Measurements from ENCODE around the gene PDSS1. TPM values are rescaled to one million over a fixed set of nuclear protein-coding genes. Genes with fewer than 3 reads are reported as not detected.
"Not testable (repeated sequence)": the region's sequence is repeated elsewhere in the genome, so short reads cannot be mapped to it uniquely, and the experiment has no call there.

PDSS1 gene
- total RNA-seq, 1 experiment from 2014 or later = 15.4 TPM

DNA sequence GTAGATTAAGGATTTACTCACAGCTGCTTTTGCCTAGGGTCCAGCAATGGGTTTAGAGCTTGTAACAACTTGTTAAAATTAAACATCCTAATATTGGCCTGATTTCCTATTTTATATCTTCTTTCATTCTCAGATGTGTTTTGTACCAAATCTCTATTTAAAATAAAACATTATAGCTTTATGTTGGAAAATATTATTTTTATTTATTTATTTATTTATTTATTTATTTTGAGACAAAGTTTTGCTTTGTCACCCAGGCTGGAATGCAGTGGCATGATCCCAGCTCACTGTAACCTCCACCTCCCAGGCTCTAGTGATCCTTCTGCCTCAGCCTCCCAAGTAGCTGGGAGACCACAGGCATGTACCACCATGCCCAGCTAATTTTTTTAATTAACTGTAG, 17.9 kb upstream of the PDSS1 start:
- CTCF ChIA-PET = interaction anchor here (0.6 kb wide), 1 partner anchor 48 kb away, joined by 4 read pairs; no protein-coding TSS in a partner anchor
- H3K36me3 Mint-ChIP-seq (ENCODE audit: insufficient read depth, unreplicated experiment) = no peaks in the 10 kb centered on the region

GRCh38 chr10:26681076-26681475, 16.4 kb upstream of the PDSS1 start:
- Mint-ChIP-seq H3K27ac (ENCODE audit: unreplicated experiment) (no peak overlapping the region), H3K9me3 (ENCODE audit: low read depth, unreplicated experiment) (no peaks in the 10 kb centered on the region), H3K36me3 (ENCODE audit: insufficient read depth, unreplicated experiment) (no peaks in the 10 kb centered on the region), H3K4me1 (ENCODE audit: low read depth, unreplicated experiment) (peaks cover 8% of the 10 kb centered on the region), H3K4me3 (ENCODE audit: low read depth, unreplicated experiment) (no peak overlapping the region), H3K27me3 (ENCODE audit: unreplicated experiment) (no peaks in the 10 kb centered on the region)
- BruUV-seq (replicated peaks) = no TSS peak
- no peak for DNase-seq
- intact Hi-C loops (cut with micrococcal nuclease; ENCODE audit: unreplicated experiment) = no loop called here
- TF ChIP-seq, protein P1, sequence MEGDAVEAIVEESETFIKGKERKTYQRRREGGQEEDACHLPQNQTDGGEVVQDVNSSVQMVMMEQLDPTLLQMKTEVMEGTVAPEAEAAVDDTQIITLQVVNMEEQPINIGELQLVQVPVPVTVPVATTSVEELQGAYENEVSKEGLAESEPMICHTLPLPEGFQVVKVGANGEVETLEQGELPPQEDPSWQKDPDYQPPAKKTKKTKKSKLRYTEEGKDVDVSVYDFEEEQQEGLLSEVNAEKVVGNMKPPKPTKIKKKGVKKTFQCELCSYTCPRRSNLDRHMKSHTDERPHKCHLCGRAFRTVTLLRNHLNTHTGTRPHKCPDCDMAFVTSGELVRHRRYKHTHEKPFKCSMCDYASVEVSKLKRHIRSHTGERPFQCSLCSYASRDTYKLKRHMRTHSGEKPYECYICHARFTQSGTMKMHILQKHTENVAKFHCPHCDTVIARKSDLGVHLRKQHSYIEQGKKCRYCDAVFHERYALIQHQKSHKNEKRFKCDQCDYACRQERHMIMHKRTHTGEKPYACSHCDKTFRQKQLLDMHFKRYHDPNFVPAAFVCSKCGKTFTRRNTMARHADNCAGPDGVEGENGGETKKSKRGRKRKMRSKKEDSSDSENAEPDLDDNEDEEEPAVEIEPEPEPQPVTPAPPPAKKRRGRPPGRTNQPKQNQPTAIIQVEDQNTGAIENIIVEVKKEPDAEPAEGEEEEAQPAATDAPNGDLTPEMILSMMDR (IDR thresholded peaks at IDR 0.05; ENCODE audit: unreplicated experiment) = no peak
- CTCF ChIA-PET = no interaction called here

More for the DNA sequence above, 17.9 kb upstream of the PDSS1 start:
- BruUV-seq (replicated peaks) = no TSS peak
- intact Hi-C loops (cut with micrococcal nuclease; ENCODE audit: unreplicated experiment) = no loop called here
- H3K9me3 Mint-ChIP-seq (ENCODE audit: low read depth, unreplicated experiment) = no peaks in the 10 kb centered on the region
- no peak overlapping the region for H3K4me3 Mint-ChIP-seq (ENCODE audit: low read depth, unreplicated experiment)
- no peak overlapping the region for H3K27ac Mint-ChIP-seq (ENCODE audit: unreplicated experiment)
- peaks cover 1% of the 10 kb centered on the region for H3K4me1 Mint-ChIP-seq (ENCODE audit: low read depth, unreplicated experiment)
- no peaks in the 10 kb centered on the region for H3K27me3 Mint-ChIP-seq (ENCODE audit: unreplicated experiment)
- DNase-seq = no peak
- TF ChIP-seq, protein P1 (IDR thresholded peaks at IDR 0.05; ENCODE audit: unreplicated experiment) = no peak

- H3K27ac Mint-ChIP-seq (ENCODE audit: unreplicated experiment); H3K4me3 Mint-ChIP-seq (ENCODE audit: low read depth, unreplicated experiment); H3K4me1 Mint-ChIP-seq (ENCODE audit: low read depth, unreplicated experiment); BruUV-seq (replicated peaks); H3K27me3 Mint-ChIP-seq (ENCODE audit: unreplicated experiment); H3K9me3 Mint-ChIP-seq (ENCODE audit: low read depth, unreplicated experiment); intact Hi-C loops (cut with micrococcal nuclease; ENCODE audit: unreplicated experiment); H3K36me3 Mint-ChIP-seq (ENCODE audit: insufficient read depth, unreplicated experiment); CTCF ChIA-PET: not testable (repeated sequence)
- DNase-seq = peak; percentile 55
Observed at GRCh38 chr10:26681971-26682370, 15.5 kb upstream of the PDSS1 start.

GRCh38 chr10:26682931-26683330, 14.6 kb upstream of the PDSS1 start:
- Mint-ChIP-seq H3K9me3 (ENCODE audit: low read depth, unreplicated experiment) (no peaks in the 10 kb centered on the region), H3K36me3 (ENCODE audit: insufficient read depth, unreplicated experiment) (no peaks in the 10 kb centered on the region), H3K27me3 (ENCODE audit: unreplicated experiment) (no peaks in the 10 kb centered on the region), H3K27ac (ENCODE audit: unreplicated experiment) (no peak overlapping the region), H3K4me1 (ENCODE audit: low read depth, unreplicated experiment) (peaks cover 8% of the 10 kb centered on the region), H3K4me3 (ENCODE audit: low read depth, unreplicated experiment) (no peak overlapping the region)
- no peak for DNase-seq
- CTCF ChIA-PET = interaction anchor here (1.2 kb wide), 1 partner anchor 127 kb away, joined by 3 read pairs; no protein-coding TSS in a partner anchor
- intact Hi-C loops (cut with micrococcal nuclease; ENCODE audit: unreplicated experiment) = no loop called here
- TF ChIP-seq, protein P1 (IDR thresholded peaks at IDR 0.05; ENCODE audit: unreplicated experiment) = no peak
- BruUV-seq (replicated peaks) = no TSS peak

- TF ChIP-seq, protein P1 (IDR thresholded peaks at IDR 0.05; ENCODE audit: unreplicated experiment) = peak; percentile 42
- H3K27ac Mint-ChIP-seq (ENCODE audit: unreplicated experiment); BruUV-seq (replicated peaks); H3K36me3 Mint-ChIP-seq (ENCODE audit: insufficient read depth, unreplicated experiment); DNase-seq; H3K9me3 Mint-ChIP-seq (ENCODE audit: low read depth, unreplicated experiment); intact Hi-C loops (cut with micrococcal nuclease; ENCODE audit: unreplicated experiment); H3K4me3 Mint-ChIP-seq (ENCODE audit: low read depth, unreplicated experiment); H3K4me1 Mint-ChIP-seq (ENCODE audit: low read depth, unreplicated experiment); H3K27me3 Mint-ChIP-seq (ENCODE audit: unreplicated experiment): not testable (repeated sequence)
- CTCF ChIA-PET = interaction anchor here (0.5 kb wide), 1 partner anchor 199 kb away, joined by 3 read pairs; no protein-coding TSS in a partner anchor
Observed at GRCh38 chr10:26684667-26685264, 12.7 kb upstream of the PDSS1 start.

All from Calu3 (cell line).